NCI-H510A treated with DMSO at 0.1 percent for 48 hours (cell line): ENCODE data around the gene ATP2B3.

ENCODE experiments used
- DNase-seq: peaks from one replicate; lab custom pipeline; 2025; lab: John Stamatoyannopoulos, UW

ATP2B3 gene

DNA sequence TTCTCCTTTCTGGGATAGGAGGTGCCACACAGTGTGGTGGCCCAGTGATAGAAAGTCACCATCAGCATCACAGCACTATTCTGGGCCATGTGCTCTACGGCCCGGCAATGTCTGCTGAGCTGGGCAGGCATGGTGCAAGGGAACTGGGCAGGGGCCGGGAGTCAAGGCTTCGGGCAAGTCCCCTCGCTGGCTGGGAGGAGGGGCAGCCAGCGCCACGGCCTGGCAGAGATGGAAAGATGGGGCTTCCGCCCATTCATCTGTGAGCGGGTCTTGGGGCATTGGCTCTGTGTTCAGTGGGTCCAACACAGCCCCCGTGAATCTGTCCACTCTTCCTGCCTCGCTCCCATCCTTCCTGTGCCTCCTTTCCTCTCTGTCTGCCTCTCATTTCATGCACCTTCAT lies 7.1 kb upstream of the ATP2B3 start:
- DNase-seq, result no peak

DNA sequence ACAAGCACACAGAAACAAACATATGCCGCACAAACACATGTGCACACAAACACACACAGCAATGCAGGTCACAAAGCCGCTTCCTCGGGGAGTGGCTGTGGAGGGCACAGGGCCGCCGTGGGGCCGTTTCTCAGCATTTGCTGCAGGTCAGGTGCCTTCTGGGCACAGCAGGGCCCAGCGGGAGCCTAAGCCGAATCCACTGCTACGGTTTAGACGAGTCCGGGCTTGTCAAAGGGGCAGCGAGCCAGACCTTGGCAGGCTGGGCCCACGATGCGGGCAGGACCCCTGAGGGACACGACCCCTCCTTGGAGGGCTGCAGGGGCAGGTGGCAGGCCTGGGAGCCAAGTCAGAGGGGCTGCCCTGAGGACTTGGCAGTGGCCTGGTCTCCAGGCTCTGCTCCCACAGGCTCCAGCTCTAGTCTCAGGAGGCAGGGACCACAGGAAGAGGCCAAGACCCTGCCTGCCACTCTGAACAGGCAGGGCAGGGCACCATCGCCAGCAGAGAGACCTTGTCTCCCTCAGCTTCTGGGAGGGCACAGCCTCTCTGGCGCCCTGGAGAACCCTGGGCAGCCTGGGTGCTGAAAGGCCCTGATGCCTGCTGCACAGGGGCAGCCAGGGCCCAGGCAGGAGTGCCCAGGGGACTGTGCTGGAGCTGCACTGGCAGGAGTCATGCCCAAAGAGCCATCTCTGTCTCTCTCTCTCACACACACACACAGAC lies 5.5 kb upstream of the ATP2B3 start:
- no peak for DNase-seq

DNA sequence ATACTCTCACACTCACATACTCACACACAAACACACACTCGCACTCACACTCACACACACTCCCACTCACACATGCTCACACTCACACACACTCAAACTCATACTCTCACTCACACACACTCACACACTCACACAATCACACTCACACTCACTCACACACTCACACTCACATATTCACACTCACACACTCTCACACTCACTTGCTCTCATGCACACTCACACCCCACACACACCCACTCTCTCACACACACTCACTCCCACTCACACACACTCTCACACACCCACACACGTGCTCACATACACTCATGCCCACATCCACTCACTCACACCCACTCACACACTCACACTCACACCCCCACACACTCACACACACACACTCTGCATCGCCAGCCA lies 4.9 kb upstream of the ATP2B3 start:
- no peak for DNase-seq

DNA sequence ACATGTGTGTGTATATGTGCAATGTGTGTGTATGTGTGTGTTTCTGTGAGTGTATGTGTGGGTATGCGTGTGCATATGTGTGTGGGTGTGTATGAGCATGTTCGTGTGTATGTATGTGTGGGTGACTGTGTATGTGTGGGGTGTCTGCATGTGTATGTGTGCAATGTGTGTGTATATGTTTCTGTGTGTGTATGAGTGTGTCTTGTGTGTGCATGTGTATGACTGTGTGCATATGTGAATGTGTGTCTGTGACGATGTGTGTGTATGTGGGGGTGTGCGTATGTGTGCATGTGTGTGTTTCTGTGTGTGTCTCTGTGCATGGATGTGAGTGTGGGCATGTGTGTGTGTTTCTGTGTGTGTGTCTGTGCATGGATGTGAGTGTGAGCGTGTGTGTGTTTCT lies 4.2 kb upstream of the ATP2B3 start:
- no peak for DNase-seq

DNA sequence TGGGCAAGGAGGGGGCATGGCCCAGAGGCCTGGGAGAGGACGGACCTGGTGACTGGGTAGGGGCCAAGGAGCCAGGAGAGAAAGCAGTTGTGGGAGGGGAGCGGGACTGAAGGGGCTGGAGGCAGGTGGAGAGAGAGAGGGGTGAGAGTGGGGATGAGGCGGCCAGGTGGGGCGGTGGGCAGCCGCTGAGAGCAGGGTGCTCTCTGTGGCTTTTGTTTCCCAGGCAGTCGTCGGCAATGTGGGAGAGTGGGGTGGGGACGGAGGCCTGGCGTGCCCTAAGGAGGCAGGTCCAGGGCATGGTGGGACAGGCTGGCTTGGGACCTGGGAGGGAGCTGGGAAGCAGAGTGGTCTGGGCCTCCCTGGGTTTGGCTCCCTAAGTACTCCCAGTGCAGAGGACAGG lies 3.2 kb upstream of the ATP2B3 start:
- no peak for DNase-seq

DNA sequence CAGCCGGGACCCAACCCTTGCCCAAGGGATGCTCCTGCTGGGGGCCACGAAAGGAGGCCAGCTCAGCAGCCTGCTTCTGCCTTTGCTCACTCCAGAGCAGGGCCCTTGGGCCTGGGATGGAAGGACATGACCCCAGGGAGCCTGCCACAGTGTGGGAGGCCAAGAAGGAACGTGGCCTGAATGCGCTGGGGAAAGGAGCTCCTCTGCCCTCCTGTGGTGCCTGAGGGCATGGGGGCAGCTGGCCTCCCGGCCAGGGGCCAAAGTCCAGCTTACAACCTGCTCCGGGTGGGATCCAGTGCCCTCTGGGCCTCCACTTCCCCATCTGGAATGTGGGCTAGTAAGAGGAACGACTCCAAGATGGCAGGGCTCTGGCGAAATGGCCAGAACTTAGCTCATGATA lies 2.0 kb upstream of the ATP2B3 start:
- no peak for DNase-seq

DNA sequence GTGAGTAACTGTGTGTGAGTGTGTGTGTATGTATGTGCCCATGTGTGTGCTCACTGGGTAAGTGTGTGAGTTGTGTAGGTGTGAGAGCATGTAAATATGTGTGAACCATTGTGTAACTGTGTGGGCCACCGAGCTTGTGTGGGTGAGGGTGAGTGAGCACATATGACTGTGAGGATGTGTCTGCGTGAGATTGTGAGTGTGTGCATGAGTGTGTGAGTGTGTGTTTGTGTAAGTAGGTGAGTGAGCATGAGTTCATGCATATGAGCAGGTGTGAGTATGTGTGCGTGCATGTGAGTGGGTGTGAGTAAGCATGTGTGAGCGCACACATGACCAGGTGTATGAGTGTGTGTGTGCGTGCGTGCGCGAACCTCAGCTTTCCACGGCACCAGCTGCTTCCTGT lies 1.4 kb upstream of the ATP2B3 start:
- DNase-seq, result no peak

DNA sequence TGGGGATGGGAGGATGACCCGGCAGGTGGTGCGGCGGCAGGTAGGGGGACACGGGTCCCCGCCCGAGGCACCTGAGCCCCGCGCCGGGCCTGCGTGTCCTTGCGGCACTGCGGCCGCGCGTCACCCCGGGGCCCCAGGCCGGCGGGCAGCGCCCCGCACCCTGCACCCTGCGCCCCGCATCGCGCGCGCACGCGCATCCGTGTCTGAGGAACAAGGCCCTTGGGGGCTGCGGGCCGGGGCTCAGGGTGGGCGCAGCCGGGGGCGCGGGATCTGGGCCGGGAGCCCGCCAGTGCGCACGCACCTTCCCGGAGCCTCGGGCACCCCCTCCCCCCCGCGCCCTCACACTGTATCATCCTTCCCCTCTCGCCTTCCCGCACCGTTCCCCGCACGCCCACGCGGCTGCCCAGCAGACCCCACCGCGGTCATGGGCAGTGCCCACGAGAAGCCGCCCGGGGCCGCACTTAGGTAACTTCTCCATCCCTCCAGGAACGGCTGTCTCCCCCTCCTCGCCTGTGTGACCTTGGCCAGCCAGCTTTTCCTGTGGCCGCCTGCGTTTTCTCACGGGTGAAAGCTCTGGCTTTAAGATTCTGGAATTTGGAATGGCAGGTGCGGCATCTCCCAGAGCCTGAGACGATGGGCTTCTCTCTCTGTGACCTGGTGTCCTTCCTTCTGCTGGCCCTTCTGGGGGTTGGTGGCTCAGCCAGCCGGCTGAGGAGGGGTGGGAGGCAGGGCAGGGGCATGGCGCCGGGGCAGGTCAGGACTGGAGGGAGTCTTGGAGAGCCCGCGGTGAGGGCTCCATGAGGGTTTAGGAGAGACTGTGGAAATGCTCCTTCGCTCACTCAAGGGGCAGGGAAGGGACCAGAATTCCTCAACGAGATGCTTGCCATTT lies 748 bp downstream of the ATP2B3 start:
- DNase-seq, result no peak

DNA sequence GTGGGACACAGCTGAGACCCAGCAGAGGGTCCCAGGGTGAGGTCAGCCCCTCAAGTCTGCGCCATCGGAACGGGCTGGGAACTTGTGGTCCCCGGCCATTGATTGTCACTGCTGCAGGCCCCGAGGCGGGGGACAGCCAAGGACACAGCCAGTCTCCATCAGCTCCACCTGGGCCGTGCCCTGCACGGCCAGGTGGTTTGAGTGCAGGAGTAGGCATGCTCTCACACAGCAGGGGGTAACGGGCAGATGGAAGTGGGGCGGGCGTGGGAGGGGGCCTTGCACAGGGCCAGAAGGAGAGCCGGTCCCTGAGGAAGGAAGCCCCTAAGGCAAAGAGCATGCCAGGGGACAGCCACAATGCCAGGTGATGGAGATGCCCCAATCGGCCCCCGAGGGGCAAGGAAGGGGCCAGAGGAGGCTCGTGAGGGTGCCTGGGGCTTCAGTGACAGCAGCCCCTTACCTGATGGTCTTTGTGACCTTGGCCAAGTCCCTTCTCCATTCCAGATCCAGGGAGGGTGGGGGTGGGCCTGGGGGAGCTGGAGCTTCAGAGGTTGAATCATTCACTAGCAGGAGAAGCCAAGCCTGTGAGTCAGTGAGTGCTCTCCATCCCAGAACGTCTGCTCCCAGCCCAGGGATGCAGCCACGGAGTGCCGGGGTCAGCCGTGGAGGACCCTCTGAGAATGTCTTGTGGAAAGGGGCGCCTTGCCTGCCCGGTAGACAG lies 2.3 kb downstream of the ATP2B3 start:
- DNase-seq, result no peak

DNA sequence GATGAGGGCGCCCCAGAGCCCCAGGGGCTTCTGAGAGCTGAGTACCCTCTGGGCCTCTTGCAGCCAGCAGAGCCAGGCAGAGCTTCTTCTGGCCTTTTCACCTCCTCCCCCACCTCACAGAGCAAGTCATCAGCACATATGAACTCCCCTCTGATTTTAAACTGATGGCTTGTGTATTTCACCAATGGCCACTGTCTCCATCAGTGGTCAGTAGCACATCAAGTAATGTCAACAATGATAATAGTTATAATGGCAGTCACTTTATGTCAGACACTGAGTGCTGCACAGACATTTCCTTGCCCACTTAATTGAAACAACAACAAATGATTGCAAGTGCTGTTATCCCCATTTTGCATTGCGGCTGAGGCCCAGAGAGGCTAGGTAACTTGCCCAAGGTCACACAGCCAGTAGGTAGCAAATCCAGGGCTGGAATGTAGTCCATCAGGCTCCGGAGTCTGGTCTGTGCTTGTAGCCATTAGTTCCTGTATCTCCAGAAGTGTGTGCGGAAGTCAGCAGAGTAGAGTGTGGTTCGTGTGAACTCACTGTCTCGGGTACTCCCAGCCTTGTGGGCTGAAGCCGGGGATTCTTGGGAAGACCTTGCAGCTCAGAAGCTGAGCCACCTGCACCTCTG lies 3.0 kb downstream of the ATP2B3 start:
- DNase-seq, result no peak

DNA sequence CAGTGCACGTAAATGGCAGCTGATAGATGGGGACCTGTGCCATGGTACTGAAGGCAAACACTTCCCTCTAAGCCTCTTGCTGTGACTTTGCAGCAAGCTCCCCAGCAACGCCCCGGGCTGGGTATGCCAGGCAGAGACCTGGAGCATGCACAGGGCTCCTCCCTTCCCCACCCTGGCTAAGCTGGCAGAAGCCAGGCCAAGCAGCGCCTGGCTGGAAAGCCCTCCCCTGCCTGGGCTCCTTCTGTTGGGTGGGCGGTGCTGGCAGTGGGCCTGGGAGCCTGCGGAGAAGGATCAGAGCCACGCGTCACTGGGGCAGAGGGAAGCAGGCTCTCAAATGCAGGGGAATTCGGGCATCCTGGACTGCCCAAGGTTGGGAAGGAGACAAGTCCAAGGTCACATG lies 3.6 kb downstream of the ATP2B3 start:
- no peak for DNase-seq

DNA sequence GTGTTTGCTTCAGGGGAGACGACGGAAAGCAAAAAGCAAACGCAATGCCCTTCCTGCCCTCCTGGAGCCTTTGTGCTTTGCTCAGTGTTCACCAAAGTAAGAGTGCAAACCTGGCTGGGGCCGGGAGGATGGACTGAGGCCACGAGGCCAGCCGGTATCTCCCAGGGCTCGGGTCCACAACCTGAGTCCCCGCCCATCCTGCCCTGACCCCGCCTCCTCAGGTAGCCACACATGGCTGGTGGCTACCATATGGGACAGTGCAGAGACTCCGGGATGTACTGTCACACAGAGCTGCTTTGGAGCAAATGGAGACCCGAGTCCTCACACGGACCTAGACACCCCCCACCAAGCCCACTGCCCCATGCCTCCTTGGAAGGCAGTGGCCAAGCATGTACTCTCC lies 4.8 kb downstream of the ATP2B3 start:
- DNase-seq, result no peak

DNA sequence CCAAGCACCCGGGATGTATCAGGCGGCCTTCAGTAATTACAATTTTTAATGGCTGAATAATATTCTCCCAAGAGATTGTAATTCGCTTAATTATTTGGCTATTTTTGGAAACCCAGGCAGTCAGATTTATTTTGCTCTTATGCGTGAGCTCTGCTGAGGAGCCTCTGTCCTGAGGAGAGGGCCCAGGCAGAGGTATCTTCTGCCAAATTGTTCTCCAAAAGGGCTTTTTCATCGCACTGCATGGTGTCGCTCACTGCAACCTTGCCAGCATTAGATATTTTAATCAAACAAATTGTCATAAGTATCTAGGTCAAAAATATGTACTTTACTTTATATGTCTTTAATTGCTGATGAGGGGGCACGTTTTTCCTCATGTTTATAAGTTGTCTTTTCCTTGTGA lies 5.8 kb downstream of the ATP2B3 start:
- no peak for DNase-seq

DNA sequence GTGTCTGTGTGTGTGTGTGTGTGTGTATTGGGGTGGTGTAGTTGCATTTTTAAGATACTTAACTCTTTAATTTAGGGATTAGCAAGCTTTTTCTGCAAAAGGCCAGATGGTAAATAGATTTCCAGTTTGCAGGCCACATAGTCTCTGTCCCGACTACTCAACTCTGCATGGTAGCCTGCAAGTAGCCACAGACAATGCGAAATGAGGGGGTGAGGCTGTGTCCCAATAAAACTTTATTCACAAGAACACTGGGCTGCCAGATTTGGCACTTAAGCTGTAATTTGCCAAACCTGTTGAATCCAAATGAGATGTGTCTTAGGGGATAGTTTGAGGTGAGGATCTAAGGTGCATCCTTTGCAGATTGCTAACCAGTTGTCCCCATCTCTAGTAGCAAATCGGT lies 6.8 kb downstream of the ATP2B3 start:
- no peak for DNase-seq

DNA sequence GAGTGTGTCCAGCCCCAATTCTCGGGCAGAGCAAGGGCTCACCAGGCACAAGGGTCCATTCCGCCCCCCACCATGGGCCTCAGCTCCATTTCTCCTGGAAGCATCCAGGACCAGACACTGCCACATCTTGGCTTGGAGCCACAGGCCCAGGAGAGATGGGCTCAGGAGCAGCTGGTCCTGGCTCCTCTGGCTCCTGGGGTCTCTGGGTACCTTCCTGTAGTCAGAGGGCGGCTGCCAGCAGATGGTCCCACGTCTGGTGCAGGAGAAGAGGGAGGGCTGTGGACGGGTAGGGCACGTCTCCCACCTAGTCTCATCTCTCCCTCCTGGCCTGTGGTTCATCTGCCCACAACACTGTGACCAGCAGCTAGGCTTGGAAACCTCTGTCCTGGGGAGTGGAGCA lies 8.0 kb downstream of the ATP2B3 start:
- no peak for DNase-seq

DNA sequence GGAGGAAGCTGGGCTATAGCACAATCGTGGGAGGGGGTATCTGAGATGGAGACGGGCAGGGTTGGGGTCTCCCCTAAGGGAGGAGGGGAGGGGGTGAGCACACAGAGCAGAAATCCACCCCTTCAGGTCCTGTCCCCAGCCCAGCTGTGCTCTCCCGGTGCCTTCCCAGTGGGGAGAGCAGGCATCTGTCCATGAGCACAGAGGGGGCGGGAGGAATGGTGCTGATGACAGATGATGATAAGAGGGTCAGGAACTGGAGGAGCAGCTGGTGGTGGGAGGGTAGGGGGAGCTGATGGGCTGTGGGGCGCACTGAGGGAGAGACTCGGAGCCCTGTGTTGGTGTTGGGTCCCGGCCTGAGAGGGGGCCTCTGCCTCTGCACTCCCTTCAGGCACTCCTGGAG lies 8.6 kb downstream of the ATP2B3 start:
- DNase-seq, result no peak

DNA sequence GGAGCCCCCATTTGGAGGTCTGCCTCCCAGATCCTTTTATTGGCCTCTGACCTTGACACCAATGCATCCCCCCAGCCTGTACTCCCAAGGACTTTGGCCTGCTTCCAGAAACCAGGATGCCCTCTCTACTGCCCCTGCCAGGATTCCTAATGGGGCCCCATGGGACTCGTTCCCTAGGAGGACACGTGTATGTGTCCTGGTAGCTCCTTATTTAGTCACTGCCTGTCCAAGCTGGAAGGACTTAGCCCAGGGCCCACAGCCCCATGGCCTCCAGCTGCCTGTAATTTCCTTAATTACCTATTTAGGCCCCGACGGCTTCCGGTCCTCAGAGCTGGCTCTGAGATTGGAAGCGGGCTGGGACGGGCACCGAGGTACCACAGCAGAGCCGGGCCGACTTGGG lies 9.4 kb downstream of the ATP2B3 start:
- DNase-seq, result no peak

DNA sequence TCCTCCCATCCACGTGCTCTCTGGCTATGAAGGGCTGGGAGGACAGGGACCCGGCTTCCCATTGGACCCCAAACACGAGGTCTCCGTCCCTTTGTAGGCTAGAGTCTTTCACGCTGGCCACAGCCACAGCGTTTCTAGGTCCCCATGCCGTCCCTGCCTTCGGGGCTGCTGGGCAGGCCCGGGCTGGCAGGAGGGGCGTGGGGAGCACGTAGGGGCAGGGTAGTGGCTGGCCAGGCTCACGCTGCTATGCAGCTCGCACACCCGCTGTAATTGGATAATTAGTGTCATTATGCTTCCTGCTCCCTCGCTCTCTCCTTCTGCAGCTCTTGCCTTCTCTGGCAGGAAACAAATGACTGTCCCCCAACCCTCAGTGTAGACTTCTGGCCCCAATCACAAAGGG lies 9.8 kb downstream of the ATP2B3 start:
- DNase-seq, result no peak

DNA sequence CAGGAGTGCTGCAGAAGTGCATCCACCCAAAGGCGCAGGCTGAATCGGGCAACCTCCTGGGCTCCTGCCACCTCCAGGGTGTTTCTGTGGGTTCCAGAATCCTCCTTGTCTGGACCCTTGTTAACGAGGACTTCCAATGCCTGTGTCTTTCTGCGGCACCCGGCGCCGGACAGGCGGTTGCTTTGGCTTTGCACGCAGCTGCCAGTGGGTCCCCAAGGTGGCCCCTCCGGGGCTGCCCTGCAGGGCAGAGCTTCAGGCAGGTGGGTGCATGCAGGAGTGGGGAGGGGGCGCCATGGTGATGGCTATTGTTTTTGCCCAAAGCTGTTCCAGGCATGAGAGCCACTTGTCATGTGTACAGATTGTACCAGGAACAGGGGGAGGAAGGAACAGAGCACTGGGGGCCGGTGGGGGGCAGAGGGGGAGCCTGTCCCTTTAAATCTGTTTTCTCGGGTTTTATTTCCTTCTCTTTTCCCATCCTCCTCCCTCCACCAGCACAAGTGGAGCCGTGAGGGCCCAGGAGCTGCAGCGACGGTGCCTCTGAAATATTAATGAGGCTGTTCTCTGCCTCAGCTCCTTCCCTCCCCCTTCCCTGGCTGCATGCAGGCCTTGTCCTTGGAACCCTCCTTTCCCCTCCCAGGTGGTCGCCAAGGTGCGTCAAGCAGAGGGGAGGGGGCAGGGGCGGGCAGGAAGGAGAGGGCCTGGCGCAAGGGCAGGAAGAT lies 13.1 kb downstream of the ATP2B3 start:
- DNase-seq, result no peak

DNA sequence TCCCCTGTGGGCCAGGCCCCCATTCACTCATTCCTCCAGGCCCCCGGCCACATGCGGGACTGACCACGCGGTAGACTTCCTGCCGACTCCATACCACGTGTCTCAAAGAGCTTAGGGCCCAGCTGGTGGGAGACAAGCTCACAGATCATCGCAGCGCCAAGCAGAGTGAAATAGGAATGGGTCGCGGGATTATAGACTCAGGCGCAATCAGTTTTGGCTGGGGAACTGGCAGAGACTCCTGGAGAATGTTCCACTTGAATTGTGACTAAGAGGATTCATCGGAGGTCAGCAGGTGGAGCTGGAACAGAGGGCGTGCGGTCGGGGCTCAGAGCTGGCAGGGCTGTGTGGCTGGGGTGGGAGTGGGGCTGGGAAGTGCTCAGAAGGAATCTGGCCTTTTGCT lies 15.6 kb downstream of the ATP2B3 start:
- no peak for DNase-seq

DNA sequence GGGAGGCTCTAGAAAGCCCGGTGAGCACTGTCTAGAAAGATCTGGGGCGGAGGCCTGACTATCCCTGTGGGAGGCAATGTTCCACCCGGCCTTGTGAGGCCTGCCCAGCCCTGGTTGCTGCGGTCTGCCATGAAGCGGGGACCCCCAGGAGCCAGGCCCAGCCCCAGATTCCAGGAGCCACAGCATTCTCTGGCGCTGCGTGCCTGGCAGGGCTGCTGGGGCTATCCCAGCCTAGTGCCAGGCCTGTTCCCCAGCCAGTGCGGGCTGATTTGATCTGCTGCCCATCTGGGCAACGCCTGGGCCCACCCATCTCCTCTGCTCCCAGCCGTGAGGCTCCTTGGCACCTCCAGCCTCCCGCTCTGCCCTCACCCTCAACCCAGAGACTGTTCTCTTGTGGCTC lies 19.6 kb downstream of the ATP2B3 start:
- no peak for DNase-seq
